ENCODE data around the gene GFPT1.

- TF ChIP-seq CTCF (tag by site-specific recombination; IDR thresholded peaks at IDR 0.05) (no peak), ZNF692 (tag by site-specific recombination; IDR thresholded peaks at IDR 0.05) (no peak), ZNF311 (tag by site-specific recombination; IDR thresholded peaks at IDR 0.05; ENCODE audit: borderline replicate concordance) (no peak), ZNF239 (tag by site-specific recombination; IDR thresholded peaks at IDR 0.05) (no peak)
Measured at GRCh38 chr2:69385443-69386151, 1.4 kb downstream of the GFPT1 start.

All from HEK293 (cell line).